K562 (cell line): ENCODE data around the gene KLRC4.

Experiments
- GABPA ChIP-seq: fragments of 200-800 bp; sonication (Bioruptor generic); conservative IDR thresholded peaks from 2 replicates; pipeline ENCODE4 v1.6.1; 2016; ENCODE audit warnings: low read depth, missing genetic modification characterization, missing compliant biosample characterization
- MTF1 ChIP-seq: fragments of 250-450 bp; sonication (Bioruptor Pico); IDR thresholded peaks from 2 replicates; pipeline ENCODE4 v1.9.0; 2021; ENCODE audit warnings: moderate library complexity, mild to moderate bottlenecking, inconsistent platforms, borderline replicate concordance
- NCOA1 ChIP-seq: fragments of 450-650 bp; IDR thresholded peaks from 2 replicates; pipeline ENCODE4 v1.6.1; 2016; ENCODE audit warnings: low read depth
- RFX5 ChIP-seq: IDR thresholded peaks from 2 replicates; pipeline ENCODE4 v1.6.1; 2011; ENCODE audit warnings: low read depth, mild to moderate bottlenecking, improper control_type of control experiment, low read length
- TBP ChIP-seq: optimal IDR thresholded peaks from 2 replicates; pipeline ENCODE3; 2011; ENCODE audit warnings: low read depth, low read length, improper control_type of control experiment
- TF ChIP-seq, protein P1 (sequence below): fragments of 250-450 bp; sonication (Bioruptor Pico); IDR thresholded peaks from 2 replicates; pipeline ENCODE4 v1.8.0; 2021; ENCODE audit warnings: mild to moderate bottlenecking, moderate library complexity
- TF ChIP-seq, protein P2 (sequence below): sonication (generic); formaldehyde crosslinking; IDR thresholded peaks from 2 replicates; pipeline ENCODE4 v1.9.0; 2022; ENCODE audit warnings: mild to moderate bottlenecking, missing genetic modification reagents

DNA sequence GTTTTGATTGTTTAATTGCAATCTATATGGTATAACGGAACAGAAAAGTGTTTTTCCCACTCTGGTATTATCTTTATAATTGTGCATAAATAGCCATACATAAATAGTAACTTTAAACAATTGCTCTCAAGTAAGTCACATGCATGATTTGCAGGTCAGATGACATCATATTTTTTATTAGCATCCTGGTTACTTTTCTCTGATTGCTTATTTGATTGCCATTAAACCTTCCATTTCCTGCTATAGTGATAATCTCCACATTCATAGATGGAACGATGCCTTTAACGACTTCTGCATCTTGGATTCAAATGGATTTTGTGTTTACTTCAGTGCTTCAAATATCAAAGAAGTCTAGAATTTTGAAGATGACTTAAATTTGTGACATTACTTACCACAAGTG, 16.3 kb downstream of the KLRC4 start:
- TF ChIP-seq GABPA: no peak
- no peak for TF ChIP-seq TBP
- TF ChIP-seq, protein P1, sequence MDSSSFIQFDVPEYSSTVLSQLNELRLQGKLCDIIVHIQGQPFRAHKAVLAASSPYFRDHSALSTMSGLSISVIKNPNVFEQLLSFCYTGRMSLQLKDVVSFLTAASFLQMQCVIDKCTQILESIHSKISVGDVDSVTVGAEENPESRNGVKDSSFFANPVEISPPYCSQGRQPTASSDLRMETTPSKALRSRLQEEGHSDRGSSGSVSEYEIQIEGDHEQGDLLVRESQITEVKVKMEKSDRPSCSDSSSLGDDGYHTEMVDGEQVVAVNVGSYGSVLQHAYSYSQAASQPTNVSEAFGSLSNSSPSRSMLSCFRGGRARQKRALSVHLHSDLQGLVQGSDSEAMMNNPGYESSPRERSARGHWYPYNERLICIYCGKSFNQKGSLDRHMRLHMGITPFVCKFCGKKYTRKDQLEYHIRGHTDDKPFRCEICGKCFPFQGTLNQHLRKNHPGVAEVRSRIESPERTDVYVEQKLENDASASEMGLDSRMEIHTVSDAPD (CRISPR knock-in tag): no peak
- TF ChIP-seq RFX5: no peak
- TF ChIP-seq NCOA1: no peak
- TF ChIP-seq, protein P2, sequence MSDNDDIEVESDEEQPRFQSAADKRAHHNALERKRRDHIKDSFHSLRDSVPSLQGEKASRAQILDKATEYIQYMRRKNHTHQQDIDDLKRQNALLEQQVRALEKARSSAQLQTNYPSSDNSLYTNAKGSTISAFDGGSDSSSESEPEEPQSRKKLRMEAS: no peak
- no peak for TF ChIP-seq MTF1 (CRISPR knock-in tag)
